ENCODE measurements around the gene GANAB. TPM values are rescaled to one million over a fixed set of nuclear protein-coding genes. Genes with fewer than 3 reads are reported as not detected.
"Not testable (repeated sequence)": the region's sequence is repeated elsewhere in the genome, so short reads cannot be mapped to it uniquely, and the experiment has no call there.

The GANAB gene
- 145 and 158 TPM in 2 replicates for total RNA-seq (2012; rRNA removed)

DNA sequence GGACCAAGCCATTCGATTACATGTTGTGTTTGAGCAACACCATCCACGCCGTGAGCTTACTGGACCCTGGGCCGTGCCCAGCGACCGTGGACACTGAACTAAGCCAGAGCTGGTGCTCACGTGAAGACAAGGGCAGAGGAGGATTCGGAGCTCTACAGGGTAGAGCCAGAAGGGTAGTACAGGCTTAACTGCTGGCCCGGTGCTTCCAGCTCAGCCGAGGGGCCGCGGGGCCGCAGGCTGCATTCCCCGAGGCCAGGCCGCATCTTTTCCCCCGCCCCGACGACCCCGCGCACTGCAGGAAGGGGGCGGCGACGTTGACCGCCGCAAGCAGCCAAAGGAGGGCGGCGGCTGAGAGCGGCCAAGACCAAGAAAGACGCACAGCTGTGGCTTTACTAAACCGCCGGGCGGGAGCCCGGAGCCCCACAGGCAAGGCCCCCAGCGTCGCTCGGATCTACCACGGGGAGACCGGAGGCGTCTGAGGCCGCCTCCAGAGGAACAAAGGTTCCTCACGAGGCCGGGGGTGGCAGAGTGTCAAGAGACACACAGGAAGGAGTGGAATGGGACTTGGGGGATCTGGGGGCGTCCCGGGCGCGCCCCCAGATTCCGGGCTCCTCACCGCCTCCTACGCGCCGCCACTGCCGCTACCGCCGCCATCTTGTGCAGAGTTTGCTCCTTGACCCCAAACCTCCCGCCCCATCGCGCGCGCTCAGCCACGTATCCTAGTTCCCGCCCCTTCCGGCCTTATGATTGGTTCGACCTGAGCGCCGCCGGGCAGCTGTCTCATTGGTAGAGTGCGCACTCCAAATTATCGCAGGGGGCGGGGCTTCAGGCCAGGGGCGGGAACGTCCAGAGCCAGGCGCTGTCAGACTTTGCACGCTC, at the start of gene GANAB:
Gene GANAB (minus strand): TSS at position 668 of the 879 bp plus-strand sequence. CDS start 14 bp downstream, at position 654.
- H3K9me3 ChIP-seq (replicated peaks; ENCODE audit: low read length), result no peaks in the 10 kb centered on the region
- peak within 1 kb of the TSS; percentile 85 for H3K4me2 ChIP-seq (ENCODE audit: low read length)
- H3K9ac ChIP-seq (ENCODE audit: low read depth, low read length), result peak within 1 kb of the TSS; percentile 100
- H3K36me3 ChIP-seq (ENCODE audit: insufficient read depth, low read length), result peaks cover 34% of the 10 kb centered on the region
- H3K4me3 ChIP-seq (ENCODE audit: low read length), result peak within 1 kb of the TSS; percentile 96
- H3K4me1 ChIP-seq (ENCODE audit: control insufficient read depth, insufficient read depth, low read length), result peaks cover 26% of the 10 kb centered on the region
- no peaks in the 10 kb centered on the region for H3K27me3 ChIP-seq (ENCODE audit: control insufficient read depth, insufficient read depth, low read length)

DNA sequence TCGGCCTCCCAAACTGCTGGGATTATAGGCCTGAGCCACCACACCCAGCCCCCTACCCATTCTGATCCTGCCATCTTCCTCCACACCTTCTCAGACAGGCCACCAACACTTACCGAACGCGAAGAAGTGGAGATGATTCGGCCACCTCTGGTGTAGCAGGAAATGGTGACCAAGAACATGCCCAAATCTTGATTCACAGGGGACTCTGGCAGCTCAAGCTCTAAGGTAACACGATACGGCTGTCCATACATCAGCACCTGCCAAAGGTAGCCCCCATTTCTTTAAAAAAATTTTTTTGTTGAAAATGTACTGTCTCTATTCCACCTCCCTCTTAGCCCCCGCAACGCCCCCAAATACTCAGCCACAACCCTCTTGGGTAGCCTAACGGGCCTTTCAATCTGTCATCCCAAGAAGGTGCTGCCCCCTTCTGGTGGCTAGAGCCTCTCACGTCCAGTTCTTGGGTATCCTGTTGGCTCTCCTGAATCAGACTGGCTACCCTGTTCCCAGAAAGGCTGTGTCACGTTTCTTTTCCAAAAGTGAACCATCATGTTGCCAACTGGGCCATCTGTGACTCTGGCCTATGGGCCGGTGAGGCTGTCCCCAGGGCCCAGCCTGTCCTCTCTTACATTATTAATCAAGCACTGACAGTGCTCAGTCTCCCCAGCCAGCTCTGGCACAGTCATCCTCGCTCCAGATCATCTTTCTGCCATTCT, 48.2 kb upstream of the GANAB start:
- Histone ChIP-seq H3K36me3 (ENCODE audit: insufficient read depth, low read length) (peaks cover 32% of the 10 kb centered on the region), H3K9me3 (replicated peaks; ENCODE audit: low read length) (no peaks in the 10 kb centered on the region), H3K27me3 (ENCODE audit: control insufficient read depth, insufficient read depth, low read length) (no peaks in the 10 kb centered on the region), H3K4me2 (ENCODE audit: low read length) (no peak overlapping the region), H3K4me1 (ENCODE audit: control insufficient read depth, insufficient read depth, low read length) (peaks cover 9% of the 10 kb centered on the region), H3K9ac (ENCODE audit: low read depth, low read length) (peak overlapping the region; percentile 22), H3K4me3 (ENCODE audit: low read length) (no peak overlapping the region)

DNA sequence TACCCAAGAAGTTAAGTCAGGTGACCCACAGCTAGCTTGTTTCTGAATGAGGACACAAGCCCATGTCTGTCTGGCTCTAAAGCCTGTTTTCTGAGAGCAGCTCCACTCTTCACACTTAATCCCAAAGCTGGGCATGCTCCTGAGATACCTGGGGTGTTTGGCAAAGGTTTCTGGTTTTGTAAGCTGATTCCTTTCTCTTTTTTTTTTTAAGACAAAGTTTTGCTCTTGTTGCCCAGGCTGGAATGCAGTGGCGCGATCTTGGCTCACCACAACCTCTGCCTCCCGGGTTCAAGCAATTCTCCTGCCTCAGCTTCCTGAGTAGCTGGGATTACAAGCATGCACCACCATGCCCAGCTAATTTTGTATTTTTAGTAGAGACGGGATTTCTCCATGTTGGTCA, 47.2 kb upstream of the GANAB start:
- Histone ChIP-seq H3K4me1 (ENCODE audit: control insufficient read depth, insufficient read depth, low read length) (peaks cover 17% of the 10 kb centered on the region), H3K36me3 (ENCODE audit: insufficient read depth, low read length) (peaks cover 32% of the 10 kb centered on the region)
- not testable (repeated sequence) for H3K9ac ChIP-seq (ENCODE audit: low read depth, low read length); H3K27me3 ChIP-seq (ENCODE audit: control insufficient read depth, insufficient read depth, low read length); H3K9me3 ChIP-seq (replicated peaks; ENCODE audit: low read length); H3K4me2 ChIP-seq (ENCODE audit: low read length); H3K4me3 ChIP-seq (ENCODE audit: low read length)

DNA sequence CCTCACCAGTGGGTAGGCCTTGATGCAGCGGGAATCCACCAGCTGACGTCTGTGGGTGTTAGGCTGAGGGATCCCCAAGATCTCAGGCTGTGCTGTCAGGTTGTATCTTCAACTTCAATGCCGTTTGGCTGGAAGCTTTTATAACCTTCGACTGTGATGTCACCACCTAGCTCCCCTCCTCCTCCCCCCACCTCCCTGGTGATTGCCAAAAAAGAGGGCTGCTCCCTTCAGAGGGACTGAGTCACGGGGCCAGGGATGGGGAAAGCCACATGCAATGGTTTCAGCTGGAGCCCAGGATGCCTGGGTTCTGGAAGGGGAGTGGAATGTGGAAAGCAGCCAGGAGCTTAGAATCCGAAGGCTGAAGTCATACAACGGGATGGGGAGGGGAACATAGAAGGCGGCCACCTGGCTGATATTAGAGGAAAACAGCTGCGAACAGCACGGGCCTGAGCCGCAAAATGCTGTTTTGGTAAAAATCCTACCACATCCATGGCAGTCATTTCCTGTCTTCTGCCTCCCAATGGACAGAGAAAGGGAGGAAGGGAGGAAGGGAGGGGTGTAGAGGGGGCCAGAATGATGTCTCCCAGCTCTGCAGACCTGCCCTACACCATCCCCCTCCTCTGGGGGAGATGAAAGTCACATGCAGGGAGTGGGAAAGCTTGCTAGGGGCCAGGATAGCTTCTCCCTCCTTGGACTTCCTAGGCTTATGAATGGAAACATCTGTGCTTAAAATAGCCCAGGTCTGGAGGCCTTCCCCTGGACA, 43.2 kb upstream of the GANAB start, which contains the start of gene LRRN4CL:
Gene LRRN4CL (minus strand): TSS at position 110 of the 763 bp plus-strand sequence. CDS start 1,022 bp downstream, outside the sequence.
- Histone ChIP-seq H3K4me2 (ENCODE audit: low read length) (peak within 1 kb of the TSS; percentile 33), H3K4me1 (ENCODE audit: control insufficient read depth, insufficient read depth, low read length) (peaks cover 21% of the 10 kb centered on the region), H3K36me3 (ENCODE audit: insufficient read depth, low read length) (peaks cover 32% of the 10 kb centered on the region), H3K9ac (ENCODE audit: low read depth, low read length) (peak within 1 kb of the TSS; percentile 33), H3K4me3 (ENCODE audit: low read length) (peak within 1 kb of the TSS; percentile 22), H3K27me3 (ENCODE audit: control insufficient read depth, insufficient read depth, low read length) (no peaks in the 10 kb centered on the region), H3K9me3 (replicated peaks; ENCODE audit: low read length) (no peaks in the 10 kb centered on the region)

DNA sequence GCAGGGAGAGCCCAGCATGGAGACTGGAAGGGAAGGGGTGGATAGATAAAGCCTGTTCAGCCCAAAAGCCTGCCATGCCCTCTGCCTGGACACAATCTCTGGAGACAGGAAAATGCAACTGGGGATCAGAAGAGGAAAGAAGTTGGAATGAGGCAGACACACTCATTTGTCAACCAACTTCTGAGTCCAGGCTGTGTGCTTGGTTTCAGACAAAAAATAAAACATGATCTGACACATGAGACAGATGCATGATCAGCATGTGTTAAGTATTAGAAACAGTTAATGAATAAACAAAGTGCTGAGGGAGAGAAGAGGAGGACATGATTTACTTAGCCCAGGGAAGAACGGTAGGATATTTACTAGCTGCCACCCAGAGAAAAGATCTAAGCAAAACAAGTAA, 42.1 kb upstream of the GANAB start:
- peaks cover 28% of the 10 kb centered on the region for H3K36me3 ChIP-seq (ENCODE audit: insufficient read depth, low read length)
- no peak overlapping the region for H3K9ac ChIP-seq (ENCODE audit: low read depth, low read length)
- H3K4me3 ChIP-seq (ENCODE audit: low read length), result no peak overlapping the region
- no peaks in the 10 kb centered on the region for H3K9me3 ChIP-seq (replicated peaks; ENCODE audit: low read length)
- H3K4me2 ChIP-seq (ENCODE audit: low read length), result peak overlapping the region; percentile 6
- no peaks in the 10 kb centered on the region for H3K27me3 ChIP-seq (ENCODE audit: control insufficient read depth, insufficient read depth, low read length)
- H3K4me1 ChIP-seq (ENCODE audit: control insufficient read depth, insufficient read depth, low read length), result peaks cover 21% of the 10 kb centered on the region

- H3K9me3 ChIP-seq (replicated peaks; ENCODE audit: low read length), result no peaks in the 10 kb centered on the region
- H3K36me3 ChIP-seq (ENCODE audit: insufficient read depth, low read length), result peaks cover 24% of the 10 kb centered on the region
- H3K4me1 ChIP-seq (ENCODE audit: control insufficient read depth, insufficient read depth, low read length), result peaks cover 21% of the 10 kb centered on the region
- H3K4me2 ChIP-seq (ENCODE audit: low read length), result peak overlapping the region; percentile 6
- no peak overlapping the region for H3K4me3 ChIP-seq (ENCODE audit: low read length)
- no peak overlapping the region for H3K9ac ChIP-seq (ENCODE audit: low read depth, low read length)
- H3K27me3 ChIP-seq (ENCODE audit: control insufficient read depth, insufficient read depth, low read length), result no peaks in the 10 kb centered on the region
These were observed 41.3 kb upstream of the GANAB start for GRCh38 chr11:62687508-62688396.

GRCh38 chr11:62682518-62682917, 36.1 kb upstream of the GANAB start:
- Histone ChIP-seq H3K9ac (ENCODE audit: low read depth, low read length) (no peak overlapping the region), H3K36me3 (ENCODE audit: insufficient read depth, low read length) (peaks cover 2% of the 10 kb centered on the region), H3K4me3 (ENCODE audit: low read length) (no peak overlapping the region), H3K9me3 (replicated peaks; ENCODE audit: low read length) (no peaks in the 10 kb centered on the region), H3K4me2 (ENCODE audit: low read length) (no peak overlapping the region), H3K4me1 (ENCODE audit: control insufficient read depth, insufficient read depth, low read length) (peaks cover 20% of the 10 kb centered on the region), H3K27me3 (ENCODE audit: control insufficient read depth, insufficient read depth, low read length) (no peaks in the 10 kb centered on the region)

- Histone ChIP-seq H3K36me3 (ENCODE audit: insufficient read depth, low read length) (peaks cover 13% of the 10 kb centered on the region), H3K4me3 (ENCODE audit: low read length) (no peak overlapping the region), H3K9me3 (replicated peaks; ENCODE audit: low read length) (no peaks in the 10 kb centered on the region), H3K4me1 (ENCODE audit: control insufficient read depth, insufficient read depth, low read length) (peaks cover 24% of the 10 kb centered on the region), H3K27me3 (ENCODE audit: control insufficient read depth, insufficient read depth, low read length) (no peaks in the 10 kb centered on the region), H3K9ac (ENCODE audit: low read depth, low read length) (no peak overlapping the region), H3K4me2 (ENCODE audit: low read length) (no peak overlapping the region)
These were observed 34.4 kb upstream of the GANAB start for GRCh38 chr11:62680825-62681240.

- H3K36me3 ChIP-seq (ENCODE audit: insufficient read depth, low read length), result peaks cover 17% of the 10 kb centered on the region
- H3K27me3 ChIP-seq (ENCODE audit: control insufficient read depth, insufficient read depth, low read length), result no peaks in the 10 kb centered on the region
- H3K9ac ChIP-seq (ENCODE audit: low read depth, low read length), result peak within 1 kb of the TSS; percentile 96
- no peaks in the 10 kb centered on the region for H3K9me3 ChIP-seq (replicated peaks; ENCODE audit: low read length)
- H3K4me1 ChIP-seq (ENCODE audit: control insufficient read depth, insufficient read depth, low read length), result peaks cover 24% of the 10 kb centered on the region
- H3K4me2 ChIP-seq (ENCODE audit: low read length), result peak within 1 kb of the TSS; percentile 85
- H3K4me3 ChIP-seq (ENCODE audit: low read length), result peak within 1 kb of the TSS; percentile 91
These were observed 32.6 kb upstream of the GANAB start, which contains the start of gene UBXN1 for GRCh38 chr11:62678770-62679696. TSS of gene UBXN1 (minus strand) at chr11:62679073. CDS start at chr11:62678923, 150 bp downstream.

GRCh38 chr11:62678433-62678769, 32.0 kb upstream of the GANAB start:
- Histone ChIP-seq H3K4me3 (ENCODE audit: low read length) (peak overlapping the region; percentile 91), H3K9me3 (replicated peaks; ENCODE audit: low read length) (no peaks in the 10 kb centered on the region), H3K4me1 (ENCODE audit: control insufficient read depth, insufficient read depth, low read length) (peaks cover 25% of the 10 kb centered on the region), H3K4me2 (ENCODE audit: low read length) (peak overlapping the region; percentile 85), H3K36me3 (ENCODE audit: insufficient read depth, low read length) (peaks cover 17% of the 10 kb centered on the region), H3K9ac (ENCODE audit: low read depth, low read length) (peak overlapping the region; percentile 96), H3K27me3 (ENCODE audit: control insufficient read depth, insufficient read depth, low read length) (no peaks in the 10 kb centered on the region)

Data from skeletal muscle satellite cell (primary cell).